ENCODE results near the gene SLC17A6. TPM values are rescaled to one million over a fixed set of nuclear protein-coding genes. Genes with fewer than 3 reads are reported as not detected.

The SLC17A6 gene
- under 1 TPM in 1 of 4 donors, not detected in 3; 0.14 TPM for polyA plus RNA-seq (ENCODE audit: insufficient read length in 4 of 4)

DNA sequence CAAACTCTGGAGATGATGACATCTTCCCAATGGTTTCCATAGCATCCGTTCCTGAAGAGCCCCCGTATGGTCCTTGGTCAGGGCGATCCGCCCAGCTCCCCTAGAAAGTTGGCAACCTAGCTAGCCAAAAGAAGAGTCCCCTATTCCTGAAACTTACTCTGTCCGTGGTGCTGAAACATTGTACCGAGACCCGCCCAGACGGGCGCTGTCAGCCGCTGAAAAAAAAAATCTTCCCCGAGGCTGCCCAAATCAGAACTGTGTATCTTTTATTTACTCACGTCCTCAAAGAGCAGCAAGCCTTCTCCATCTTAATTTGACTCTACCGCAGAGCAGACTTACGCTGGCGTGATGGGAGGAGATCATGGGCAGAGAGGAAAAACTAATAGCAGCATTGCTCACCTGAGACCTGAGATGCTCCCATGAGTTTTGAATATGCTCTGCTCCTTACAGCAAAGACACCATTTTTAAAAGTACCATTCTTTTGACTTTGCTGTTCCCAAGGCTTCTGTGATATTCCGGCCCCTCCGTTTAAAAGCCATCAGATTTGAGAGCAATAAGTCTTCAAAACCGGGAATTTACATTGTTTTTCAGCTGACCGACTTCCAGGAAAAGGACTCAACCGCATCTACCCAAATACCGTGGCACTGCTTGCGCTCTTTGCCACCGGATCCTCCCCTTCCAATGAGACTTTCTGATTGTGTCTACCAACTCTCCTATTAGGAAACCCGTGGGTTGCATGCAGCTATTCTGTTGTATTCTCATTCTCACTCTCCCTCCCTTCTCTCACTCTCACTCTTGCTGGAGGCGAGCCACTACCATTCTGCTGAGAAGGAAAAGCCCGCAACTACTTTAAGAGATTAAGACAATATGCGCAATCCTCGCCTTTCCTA lies at the start of gene SLC17A6:
Gene SLC17A6 (plus strand): TSS at position 786 of the 890 bp plus-strand sequence. CDS start 153 bp downstream, outside the sequence.
- peak in 3 of 4 donors; percentile 32 to 68 (median 44) for DNase-seq (ENCODE audit: low read depth in 4 of 4, low spot score in 2 of 4)

DNA sequence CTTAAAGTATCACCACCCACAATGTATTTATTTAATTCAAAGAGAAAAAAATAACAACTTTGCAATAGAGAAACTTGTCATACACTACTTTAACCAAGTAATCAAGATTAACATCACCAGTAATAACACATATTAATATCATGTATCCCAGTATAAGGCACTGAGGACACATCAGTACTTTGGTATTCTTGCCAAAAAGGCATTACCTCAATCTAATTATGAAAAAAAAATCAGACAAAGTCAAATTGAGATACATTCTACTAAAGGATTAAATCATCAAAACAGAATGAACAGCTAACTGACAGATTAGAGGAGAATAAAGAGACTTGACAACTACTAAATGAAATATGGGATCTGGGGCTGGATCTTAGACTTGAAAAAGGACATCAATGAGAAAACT lies 35.8 kb upstream of the SLC17A6 start:
- DNase-seq (ENCODE audit: low read depth in 4 of 4, low spot score in 2 of 4), result no peak

DNA sequence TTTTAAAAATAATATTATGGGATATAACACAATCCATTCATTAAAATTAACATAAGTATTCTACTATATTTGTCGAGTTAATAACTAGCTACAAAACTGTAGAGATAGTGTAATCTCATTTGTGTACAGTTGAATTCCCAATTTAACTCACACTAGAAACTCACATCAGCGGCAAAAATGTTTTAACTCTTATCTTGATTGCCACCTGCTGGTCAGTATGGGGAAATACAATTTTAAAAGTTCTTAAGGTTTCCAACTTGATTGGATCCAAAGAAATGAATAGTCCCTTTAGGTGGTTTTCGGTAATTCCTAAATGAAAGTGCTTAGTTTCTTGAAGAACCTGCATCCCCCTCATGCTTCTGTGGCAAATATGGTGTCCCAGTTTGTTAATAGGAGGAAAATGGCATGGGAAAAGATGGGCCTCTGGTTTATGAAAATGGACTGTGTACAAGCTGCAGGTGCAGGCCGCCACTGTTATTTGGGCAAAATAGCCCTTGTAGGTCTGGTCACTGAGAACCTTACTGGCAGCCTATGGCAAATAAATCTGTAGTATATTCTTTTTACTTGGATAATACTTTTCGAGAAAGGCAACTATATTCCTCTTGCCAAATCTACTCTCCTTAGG lies 33.7 kb upstream of the SLC17A6 start:
- DNase-seq (ENCODE audit: low read depth in 4 of 4, low spot score in 2 of 4), result peak in 2 of 4 donors; percentile 3 to 4

DNA sequence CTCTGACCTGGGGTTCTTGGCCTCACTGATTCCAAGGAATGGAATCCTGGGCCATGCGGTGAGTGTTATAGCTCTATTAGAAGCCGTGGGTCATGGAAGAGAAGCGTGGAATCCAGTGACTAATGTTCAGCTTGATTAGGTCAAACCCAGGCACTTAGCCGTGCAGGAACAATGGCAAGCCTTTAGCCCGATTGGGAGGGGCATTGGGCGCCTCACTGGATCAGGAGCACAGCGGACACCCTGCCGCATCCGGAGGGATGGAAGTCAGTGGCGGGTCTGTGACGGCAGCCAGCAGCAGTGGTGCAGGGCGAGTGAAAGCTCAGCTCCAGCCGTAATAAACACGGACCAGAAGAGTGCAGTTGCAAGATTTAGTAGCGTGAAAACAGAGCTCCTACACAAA lies 20.5 kb upstream of the SLC17A6 start:
- no peak for DNase-seq (ENCODE audit: low read depth in 4 of 4, low spot score in 2 of 4)

DNA sequence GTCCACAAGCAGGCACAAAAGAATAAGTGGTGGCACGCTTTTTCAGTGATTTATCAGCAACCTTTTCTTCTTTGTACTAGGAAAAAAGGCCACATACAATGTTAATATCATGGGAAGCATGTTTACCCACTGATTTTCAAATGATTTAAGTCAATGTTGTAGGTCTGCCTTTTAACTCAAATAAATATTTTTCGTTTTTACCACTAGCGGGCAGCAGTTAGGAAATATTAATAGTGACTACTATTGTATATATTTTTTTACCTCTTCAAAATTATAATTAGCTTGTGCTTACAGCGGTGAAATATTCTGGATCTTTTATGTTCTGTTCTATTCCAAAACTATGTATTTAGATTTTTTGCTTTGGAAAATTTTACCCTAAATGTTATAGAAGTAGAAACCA lies 6.4 kb upstream of the SLC17A6 start:
- DNase-seq (ENCODE audit: low read depth in 4 of 4, low spot score in 2 of 4), result no peak

DNA sequence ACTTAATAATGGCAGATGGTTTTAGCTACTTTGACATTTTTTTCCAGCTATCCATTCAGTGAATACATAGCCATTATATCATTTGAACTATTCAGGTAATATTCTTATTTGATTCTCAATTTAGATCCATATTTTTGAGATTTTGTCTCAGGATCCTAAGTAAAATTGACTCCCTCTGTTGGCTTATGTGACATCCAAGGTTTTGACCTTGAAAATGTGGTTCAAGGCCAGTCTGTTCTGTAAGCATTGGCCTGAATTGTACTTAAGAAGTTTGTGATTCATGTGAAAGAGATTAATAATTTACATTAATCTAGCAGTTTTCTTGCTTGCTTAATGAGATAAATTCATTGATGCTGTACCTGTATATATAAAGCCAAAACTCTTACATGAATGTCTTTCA lies 1.6 kb upstream of the SLC17A6 start:
- DNase-seq (ENCODE audit: low read depth in 4 of 4, low spot score in 2 of 4), result no peak

DNA sequence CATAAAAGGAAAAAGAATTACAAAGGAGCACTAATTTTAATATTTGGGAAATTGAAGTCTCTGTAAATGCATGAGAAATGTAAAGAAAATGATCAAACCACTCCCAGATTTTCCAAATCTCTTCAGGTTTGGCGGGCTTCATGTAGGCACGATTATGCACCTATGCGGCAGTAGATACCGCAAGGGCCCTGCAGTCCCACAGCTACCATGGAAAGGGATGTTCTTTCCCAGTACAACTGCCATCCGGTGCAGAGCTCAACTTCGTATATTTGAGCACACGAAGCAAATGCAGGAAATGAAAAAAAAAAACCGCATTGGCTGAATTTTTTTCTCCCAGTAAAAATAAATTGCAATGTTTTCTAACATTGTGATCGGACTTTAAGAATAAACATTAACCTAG lies 1.4 kb downstream of the SLC17A6 start:
- DNase-seq (ENCODE audit: low read depth in 4 of 4, low spot score in 2 of 4), result no peak

DNA sequence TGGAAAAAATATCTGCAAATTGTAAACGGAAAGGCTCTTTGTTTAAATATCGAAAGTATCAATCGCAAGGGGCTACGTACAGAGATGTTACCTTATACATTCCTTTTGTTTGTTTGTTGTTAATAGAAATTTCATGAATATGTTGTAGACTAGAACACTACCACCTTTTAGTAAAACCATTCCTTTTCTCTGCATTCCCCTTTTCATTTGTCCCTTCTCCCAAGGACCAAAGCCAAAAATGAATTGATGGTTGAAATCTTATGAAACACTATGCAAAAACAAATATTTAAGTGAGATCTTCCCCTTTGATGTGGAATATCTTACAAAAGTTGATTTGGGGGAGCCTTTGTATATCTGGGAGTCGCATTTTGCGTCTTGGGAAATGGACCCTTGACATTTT lies 2.1 kb downstream of the SLC17A6 start:
- DNase-seq (ENCODE audit: low read depth in 4 of 4, low spot score in 2 of 4), result no peak

DNA sequence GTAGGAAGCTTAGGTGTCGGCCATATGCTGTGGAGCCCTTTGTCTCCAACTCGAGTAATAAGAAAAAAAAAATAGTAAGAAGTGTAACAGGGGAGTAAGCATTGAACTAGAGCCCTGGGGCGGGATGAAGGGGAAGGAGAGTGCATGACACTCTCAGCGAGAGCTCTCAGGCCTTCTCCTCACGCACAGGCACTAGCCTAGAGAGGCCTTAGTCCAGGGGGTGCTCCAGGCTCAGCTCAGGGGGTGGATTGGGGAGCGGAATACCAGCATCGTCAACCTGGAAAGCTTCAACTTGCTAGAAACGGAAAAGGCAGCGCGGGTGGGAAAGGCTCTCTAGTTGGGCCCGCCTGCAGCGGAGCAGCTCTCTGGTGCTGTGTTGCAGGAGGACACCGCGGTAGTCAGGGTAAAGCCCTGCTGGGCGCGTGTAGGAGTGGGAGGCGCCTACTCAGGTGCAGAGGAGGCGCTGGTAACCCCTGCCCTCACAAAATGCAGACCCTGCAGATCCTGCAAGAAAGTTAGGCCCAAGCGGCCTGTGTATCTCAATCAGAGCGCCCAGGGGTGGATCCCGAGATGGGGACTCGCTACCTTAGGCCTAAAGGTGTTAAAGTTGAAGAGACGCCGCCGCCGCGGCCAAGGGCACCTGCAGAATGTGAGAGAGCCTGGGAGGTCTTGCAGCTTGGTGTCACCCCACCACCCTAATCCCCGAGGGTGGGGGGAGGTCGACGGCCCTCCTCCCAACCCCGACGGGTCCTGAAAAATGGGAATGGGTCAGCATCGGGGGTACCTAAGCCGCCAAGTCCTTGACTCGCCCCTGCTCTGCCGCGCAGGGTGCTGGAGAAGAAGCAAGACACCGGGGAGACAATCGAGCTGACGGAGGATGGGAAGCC lies 2.8 kb downstream of the SLC17A6 start:
- no peak for DNase-seq (ENCODE audit: low read depth in 4 of 4, low spot score in 2 of 4)

DNA sequence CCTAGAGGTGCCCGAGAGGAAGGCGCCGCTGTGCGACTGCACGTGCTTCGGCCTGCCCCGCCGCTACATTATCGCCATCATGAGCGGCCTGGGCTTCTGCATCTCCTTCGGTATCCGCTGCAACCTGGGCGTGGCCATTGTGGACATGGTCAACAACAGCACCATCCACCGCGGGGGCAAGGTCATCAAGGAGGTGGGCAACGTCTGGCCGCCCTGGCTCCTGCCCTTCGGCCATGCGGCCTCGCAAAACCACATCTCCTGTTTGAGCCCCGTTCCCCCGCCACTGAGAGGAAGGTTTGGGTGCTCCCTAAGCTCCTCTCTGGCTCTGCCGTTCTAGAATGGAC lies 3.4 kb downstream of the SLC17A6 start:
- no peak for DNase-seq (ENCODE audit: low read depth in 4 of 4, low spot score in 2 of 4)

DNA sequence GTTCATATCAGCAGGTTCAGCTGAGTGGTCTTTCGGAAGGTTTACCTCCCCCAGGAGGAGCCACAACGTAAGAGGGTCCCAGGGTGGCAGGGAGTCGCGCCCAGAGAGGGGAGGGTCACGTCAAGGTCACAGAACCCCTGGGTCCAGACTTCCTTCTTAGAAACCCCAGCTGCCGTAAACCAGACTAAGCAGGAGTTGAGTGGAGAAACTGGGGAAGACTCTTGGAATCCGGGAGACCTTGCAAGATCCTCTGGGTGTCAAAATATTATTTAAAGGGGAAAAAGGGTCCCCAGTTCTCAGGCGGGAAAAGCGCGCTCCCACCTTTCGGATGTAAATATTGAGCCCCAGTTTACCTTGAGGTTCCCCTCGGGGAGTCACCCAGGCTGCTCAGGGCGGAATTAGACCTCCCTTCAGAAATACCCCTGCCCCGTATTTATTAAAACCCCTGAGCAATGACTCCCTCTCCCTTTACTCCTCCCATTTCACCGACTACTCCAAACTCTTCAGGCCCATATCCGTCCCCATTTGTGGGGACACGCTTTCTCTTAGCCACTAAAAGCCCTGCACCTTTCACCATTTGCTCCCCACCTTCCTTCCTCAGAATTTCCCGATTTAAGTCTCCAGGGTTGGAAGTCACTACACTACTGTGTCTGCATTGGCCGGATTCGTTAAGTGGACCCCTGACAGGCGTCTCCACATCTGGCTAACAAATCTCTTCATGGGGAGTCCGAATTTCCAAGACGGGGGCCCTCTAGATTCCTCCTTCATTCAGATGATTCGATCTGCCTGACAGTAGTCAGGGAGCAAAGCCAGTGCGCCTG lies 4.2 kb downstream of the SLC17A6 start:
- DNase-seq (ENCODE audit: low read depth in 4 of 4, low spot score in 2 of 4), result no peak

DNA sequence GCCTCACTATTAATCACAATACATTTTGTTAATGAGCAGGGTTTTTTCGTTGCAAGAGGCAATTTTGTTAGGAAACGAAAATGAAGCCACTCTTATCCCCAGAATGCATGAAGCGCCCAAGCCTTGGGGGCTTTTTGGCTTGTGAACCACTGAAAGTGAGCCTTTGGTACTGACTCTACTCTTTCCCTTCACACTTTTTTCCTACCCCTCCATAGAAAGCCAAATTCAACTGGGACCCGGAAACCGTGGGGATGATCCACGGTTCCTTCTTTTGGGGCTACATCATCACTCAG lies 4.8 kb downstream of the SLC17A6 start:
- DNase-seq (ENCODE audit: low read depth in 4 of 4, low spot score in 2 of 4), result no peak

DNA sequence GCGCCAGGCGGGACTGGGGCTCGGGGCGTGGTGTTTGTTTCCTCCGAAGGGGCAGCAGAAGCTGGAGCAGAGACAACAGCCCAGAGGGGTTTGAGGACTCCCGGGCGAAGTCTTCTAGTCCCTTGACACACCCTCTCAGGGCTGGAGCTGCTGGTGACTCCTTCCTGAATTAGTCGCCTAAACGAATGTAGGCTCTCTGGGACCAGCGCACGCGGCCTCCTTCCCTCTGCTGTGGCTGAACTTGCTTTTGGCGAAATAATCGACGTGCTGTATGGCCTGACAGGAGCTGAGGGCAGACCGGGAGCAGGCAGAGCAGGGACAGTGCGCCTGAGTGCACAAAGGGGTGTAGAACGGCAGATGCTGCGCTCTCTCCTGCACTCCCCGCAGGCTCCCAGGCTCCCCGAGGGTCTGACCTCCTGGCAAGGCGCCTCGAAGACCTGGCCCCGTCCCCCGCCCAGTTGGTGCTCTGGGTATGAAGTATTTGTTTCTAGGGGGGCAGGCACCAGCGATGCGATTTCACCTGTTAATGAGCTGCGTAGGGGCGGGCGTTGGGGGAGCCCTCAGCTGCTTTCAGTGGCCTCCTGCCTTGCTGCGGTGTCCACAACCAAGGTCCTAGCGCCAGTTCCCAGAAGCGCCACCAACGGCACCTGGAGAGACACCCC lies 5.3 kb downstream of the SLC17A6 start:
- no peak for DNase-seq (ENCODE audit: low read depth in 4 of 4, low spot score in 2 of 4)

DNA sequence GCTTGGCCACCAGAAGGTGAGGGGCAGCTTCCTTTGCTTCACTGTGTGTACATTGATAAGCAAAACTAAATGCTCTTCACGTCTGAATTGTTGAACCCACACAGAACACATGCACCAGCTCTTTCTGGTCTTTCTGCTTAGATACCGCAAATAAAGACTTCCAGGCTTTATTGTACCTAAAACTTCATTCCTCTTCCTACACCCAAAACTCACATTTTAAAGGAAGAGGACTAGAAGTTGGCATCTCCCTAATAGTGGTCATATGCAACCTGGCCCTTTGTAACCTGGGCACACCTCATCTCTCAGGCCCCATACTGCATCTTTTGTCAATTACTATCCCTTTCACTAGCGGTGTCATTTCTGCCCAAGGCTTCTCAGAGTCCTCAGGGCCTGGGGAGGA lies 5.9 kb downstream of the SLC17A6 start:
- no peak for DNase-seq (ENCODE audit: low read depth in 4 of 4, low spot score in 2 of 4)

DNA sequence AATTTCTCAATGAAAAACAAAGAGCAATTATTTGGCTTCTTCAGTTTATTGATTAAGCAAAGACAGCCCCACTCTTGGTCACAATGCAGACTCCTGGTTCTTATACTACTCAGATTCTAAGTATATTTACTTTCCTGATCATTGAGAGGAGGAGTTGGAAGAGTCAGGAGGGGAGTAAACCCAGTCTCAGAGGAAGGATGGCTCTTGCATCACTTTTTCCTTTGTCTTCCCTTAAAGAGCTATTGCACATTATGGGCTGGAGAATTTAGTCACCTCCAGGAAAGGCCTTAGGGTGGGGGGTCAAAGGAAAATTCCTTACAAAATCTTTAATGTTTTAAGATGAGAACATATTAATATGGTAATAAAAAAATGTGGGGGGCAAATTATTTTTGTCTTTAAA lies 8.1 kb downstream of the SLC17A6 start:
- no peak for DNase-seq (ENCODE audit: low read depth in 4 of 4, low spot score in 2 of 4)

DNA sequence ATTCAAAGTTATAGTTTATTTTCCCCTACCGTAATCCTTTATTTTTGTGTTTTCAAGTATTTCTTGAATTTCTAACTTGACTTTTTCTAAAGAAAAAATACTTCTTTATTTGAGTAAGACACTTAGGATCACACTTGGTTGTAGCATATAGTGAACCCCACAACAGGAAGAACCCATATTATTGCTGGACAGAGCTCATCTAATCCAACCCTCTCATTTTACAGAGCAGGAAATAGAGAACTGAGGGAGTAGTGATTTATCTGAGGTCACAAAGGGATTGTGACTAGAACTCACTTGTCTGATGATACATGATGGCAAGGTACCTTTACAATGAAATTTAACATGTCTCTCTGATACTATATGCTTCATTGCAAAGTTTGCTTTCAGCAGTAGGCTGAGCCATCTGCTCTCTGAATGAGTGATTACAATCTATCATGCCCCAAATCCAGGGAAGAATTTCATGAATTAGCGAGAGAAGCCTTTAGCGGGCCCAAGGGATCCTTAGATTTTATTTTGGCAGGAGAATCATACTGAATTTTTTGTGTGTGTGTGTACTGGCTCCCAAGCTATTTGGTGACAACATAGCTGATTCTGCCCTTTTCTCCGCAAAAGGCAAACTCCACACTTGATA lies 9.8 kb downstream of the SLC17A6 start:
- DNase-seq (ENCODE audit: low read depth in 4 of 4, low spot score in 2 of 4), result no peak

DNA sequence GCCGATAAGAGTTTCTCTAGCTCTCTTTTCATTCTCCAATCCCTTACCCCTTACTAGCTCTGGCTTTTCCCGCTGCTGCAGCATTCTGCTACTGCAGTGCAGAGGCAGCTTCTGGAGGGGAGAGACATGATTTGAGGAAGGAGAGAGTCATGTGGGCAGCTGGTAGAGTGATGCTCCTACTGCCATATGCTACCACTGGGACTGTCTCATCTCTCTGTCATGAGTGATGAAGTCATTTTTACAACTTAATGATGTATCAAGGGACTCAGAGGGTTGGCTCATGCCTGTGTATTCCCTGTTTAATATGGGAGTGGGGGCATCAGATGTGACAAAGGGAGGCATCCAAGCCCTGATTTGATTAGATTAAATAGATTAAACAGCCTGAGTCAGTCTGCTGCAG lies 11.3 kb downstream of the SLC17A6 start:
- DNase-seq (ENCODE audit: low read depth in 4 of 4, low spot score in 2 of 4), result no peak

DNA sequence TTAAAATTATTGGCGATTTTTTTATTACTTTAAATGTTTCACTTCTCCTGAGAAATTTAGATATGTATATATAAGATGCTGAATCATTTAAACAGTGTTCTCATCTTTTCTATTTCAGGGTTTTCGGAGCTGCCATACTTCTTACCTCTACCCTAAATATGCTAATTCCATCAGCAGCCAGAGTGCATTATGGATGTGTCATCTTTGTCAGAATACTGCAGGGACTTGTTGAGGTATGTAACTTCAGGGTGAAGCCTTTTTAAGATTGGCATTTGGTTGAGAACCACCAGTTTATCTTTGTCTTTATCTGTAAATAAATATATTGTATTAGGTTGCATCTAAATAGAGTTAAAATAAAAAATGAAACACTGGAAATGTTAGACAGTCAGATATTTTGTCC lies 21.1 kb downstream of the SLC17A6 start:
- DNase-seq (ENCODE audit: low read depth in 4 of 4, low spot score in 2 of 4), result no peak

DNA sequence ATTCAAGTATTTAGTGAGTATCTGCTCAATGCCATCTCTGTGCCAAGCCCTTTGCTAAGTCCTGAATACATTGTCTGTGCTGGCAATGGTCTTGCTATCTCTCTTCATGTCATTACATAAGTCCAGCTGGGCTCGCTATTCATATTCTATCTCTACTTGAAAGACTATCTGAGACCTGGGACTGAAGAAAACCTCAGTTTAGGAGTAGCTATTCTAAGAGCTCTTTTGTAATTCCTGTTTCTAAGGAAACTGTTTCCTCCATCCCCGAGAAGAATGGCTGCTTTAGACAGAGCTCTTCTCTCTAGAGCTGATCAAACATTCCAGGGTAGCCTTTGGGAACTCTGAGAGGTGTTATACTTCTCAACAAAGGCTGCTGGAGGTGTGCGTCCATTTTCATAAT lies 33.0 kb downstream of the SLC17A6 start:
- no peak for DNase-seq (ENCODE audit: low read depth in 4 of 4, low spot score in 2 of 4)

DNA sequence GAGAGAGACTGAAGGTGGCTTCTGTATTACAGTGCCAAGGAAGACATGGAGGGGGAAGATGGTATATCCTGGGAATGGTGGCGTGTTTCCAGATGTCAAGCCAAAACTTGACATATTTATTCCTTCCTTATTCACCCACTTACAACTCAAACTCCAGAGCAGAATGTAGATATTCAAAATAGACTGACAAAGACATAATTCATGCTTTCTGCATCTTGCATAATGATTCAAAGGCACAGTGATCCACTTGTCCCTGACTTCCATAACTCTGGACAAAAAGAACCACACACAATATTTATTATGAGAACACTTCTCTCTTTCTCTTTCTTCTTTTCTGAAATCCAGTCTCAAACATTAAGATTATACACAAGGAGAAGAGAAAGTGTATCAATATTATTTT lies 48.9 kb downstream of the SLC17A6 start:
- DNase-seq (ENCODE audit: low read depth in 4 of 4, low spot score in 2 of 4), result no peak

Data from left renal cortex interstitium (tissue), 4 donors.